ENCODE data around the gene FOXE3.
"Not testable (repeated sequence)": the region's sequence is repeated elsewhere in the genome, so short reads cannot be mapped to it uniquely, and the experiment has no call there.

Gene FOXE3

DNA sequence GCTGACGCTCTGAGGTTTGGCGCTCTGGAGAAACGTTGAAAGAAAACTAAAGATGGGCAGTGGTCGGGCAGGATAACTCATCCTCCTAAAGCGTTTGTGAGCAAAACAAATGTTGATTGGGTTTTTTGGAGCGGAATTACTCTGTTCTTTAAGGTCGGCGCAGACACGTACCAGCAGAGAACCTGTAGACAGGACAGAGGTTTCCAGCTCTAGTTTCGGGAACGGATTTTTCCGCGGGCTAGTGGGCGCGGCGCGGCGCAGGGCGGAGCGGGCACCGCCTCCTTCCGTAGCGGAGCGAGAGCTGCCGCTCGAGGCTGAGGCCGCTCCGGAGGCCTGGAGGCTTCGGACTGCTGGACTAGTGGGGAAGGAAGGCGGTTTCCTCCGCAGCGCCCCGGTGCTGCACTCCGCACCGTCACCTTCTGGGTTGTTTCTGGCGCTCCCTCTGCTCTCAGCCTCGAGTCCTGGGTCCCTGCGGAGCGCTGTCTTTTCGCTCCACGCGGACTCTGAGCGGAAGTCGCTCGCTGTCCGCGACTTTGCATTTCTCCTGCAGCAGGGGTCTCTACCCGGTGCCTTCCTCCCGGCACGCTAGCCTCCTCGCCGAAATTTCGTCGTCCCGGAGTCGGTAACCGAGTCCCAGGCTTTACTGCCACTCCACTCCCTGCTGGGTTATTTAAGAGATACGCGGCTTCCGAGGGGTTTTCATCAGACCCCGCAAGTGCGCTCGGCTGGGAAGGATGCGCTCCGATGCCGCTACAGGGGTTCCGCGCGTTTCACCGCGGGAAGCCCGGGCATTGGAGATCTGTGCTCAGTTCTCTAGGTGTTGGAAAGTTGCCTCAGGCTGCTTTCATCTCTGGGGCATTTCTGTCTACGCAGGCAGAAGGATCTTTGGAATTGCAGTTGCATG lies 28.7 kb downstream of the FOXE3 start:
- in situ Hi-C loops (cut with HindIII; ENCODE audit: low sequenced_read_pairs), result no loop called here

DNA sequence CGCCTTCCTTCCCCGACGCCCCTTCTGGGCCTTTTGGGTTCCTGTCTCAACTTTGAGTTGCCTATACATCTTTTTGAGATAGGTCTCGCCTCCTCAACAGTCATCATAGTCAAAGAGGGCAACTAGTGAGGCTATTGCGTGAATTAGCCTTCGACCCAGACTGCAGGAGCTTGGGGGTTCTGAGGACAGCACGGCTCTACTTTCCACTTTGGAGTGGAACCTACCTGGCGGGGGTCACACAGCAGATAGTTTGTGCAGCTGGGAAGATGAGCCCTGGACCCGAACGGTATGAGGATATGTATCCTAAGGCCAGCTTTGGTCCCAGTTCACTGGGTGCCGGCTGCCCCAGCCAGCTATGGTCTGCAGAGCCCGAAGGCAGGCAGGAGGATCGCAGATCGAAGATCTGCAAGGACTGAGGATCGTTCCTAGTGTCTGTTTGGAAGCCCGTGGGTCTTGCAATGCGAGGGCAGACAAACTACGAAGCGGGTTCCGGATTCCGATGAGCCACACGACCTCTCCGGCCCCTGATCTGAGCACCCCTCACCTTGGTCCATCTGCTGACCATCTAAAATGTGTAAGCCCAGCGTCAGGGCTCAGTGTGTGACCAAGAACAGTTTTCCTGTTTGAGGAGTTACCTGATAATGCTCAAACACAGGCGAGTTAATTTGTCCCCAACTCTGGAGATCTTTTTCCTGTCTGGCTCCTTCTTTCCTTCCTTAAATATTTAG lies 29.9 kb downstream of the FOXE3 start:
- in situ Hi-C loops (cut with HindIII; ENCODE audit: low sequenced_read_pairs), result no loop called here

DNA sequence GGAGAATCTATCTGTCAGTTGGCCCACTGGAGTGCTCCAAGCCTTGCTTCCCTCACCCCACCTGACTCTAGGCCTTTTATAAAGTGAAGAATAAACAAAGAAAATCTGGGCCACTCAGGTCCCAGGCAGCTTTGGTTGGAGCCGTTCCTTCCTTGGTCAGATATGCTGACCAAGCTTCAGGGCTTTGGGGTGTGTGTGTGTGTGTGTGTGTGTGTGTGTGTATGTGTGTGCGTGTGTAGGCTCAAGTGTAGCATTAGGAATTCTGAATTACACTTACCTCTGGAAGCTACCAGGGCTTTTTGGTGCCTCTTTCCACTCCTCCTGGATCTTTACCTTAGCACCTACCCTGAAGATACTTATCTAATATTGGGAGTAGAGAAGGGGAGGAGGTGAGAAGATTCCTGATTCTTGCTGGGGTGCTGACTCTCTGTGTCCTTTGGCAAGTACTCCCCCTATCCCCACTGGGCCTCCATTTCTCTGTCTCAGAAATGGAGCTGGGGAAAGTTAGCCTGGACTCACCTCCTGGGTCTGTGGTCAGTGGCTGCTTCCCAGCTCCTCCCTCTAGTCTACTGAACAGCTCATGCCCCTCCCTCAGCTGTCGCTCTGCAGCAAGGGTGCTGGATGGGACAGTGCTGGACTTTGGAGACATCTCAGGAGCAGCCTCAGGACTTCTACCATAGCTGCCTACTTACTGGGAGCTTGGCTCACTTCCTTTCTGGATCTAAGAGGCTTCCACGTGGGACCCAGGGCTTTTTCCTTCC lies 32.6 kb downstream of the FOXE3 start:
- in situ Hi-C loops (cut with HindIII; ENCODE audit: low sequenced_read_pairs), result no loop called here

DNA sequence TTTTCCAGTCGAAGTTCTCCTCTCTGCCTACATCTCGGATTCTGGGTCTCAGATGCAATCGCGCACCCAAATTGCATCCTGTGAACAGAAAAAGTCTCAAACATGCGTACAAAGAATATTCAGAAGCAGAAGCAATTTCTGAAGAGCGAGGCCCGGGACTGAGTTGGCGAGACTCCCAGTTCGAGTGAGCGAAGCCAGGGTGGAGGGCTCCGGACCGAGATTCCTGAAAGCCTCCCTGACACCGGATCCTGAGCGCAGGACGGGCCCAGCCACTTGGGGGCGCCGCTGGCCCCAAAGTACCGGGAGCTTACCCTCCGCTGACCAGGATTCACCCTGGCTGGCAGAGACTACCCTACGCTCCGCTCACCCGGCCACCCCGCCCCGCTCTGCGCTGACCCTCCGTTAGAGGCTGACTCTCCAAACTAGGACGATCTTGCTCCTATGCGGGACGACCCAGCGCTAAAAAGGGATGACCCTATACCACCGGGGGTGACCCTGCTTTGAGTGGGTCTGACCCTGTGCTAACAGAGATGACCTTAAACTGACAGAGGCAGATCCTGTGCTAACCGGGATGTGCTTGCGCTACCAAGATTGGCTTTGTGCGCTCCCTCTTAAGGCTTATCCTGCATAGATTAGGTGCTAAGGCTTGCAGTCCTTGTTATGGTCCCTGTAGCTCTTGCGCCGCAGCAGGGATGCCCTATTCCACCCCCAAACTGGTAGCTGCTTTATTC lies 33.9 kb downstream of the FOXE3 start:
- in situ Hi-C loops (cut with HindIII; ENCODE audit: low sequenced_read_pairs), result no loop called here

DNA sequence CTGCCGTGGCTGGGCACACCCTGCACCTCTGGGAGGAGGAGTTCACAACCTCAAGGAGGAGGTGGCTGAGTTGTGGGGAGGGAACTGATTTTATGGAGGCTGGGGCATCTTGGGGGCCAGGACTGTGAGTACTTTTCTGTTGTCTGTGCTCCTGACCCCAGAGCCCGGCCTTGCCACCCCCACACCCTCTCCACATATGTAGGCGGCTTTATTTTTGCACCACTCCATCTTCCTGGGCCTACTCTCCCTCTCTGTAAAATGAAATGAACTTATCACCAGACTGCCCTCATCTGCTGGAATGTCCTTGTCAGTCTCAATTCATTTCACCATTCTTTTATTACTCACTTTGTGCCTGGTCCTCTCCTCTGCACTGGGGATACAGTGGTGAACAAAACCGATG lies 34.5 kb downstream of the FOXE3 start:
- in situ Hi-C loops (cut with HindIII; ENCODE audit: low sequenced_read_pairs), result no loop called here

DNA sequence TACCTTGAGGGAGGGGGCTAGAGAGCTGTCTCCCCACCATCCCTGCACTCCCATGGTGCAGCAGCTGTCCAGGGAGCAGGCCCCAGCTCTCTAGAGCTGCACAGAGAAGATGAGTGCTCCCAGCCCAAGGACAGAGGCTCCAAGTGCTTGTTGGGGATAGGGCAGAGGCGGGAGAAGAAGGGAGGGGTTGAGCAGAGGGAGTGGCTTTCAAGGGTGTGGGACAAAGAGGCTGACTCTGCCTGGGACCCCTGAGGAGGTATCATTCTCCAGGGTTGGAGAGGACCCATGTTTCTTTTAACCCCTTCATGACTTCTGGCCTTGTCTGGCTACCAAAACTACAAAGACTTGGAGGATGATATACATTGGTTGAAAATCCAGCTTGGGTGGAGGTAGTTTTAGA lies 36.3 kb downstream of the FOXE3 start:
- in situ Hi-C loops (cut with HindIII; ENCODE audit: low sequenced_read_pairs), result no loop called here

DNA sequence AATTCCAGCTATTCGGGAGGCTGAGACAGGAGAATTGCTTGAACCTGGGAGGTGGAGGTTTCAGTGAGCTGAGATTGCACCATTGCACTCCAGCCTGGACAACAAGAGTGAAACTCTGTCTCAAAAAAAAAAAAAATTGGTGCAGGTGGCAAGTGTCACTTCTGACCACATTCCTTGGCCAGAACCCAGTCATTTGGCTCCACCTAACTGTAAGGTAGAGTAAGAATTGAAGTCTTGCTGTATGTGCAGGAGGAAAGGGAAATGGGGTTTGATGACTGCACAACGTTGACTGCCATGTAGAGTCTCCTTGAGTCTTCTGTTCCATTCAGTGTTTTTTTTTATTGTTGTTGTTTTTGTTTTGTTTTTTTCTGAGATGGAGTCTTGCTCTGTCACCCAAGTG lies 37.8 kb downstream of the FOXE3 start:
- in situ Hi-C loops (cut with HindIII; ENCODE audit: low sequenced_read_pairs), result not testable (repeated sequence)

DNA sequence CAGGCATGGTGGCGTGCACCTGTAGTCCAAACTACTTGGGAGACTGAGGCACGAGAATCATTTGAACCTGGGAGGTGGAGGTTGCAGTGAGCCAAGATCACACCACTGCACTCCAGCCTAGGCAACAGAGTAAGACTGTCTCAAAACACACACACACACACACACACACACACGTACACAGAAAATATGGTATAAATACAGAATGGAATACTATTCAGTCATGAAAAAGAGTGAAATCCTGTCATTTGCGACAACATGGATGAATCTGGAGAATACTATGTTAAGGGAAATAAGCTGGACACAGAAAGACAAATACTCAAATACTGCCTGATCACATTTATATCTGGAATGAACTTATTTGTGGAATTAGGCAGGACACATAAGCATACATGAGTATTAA lies 40.2 kb downstream of the FOXE3 start:
- in situ Hi-C loops (cut with HindIII; ENCODE audit: low sequenced_read_pairs), result no loop called here

DNA sequence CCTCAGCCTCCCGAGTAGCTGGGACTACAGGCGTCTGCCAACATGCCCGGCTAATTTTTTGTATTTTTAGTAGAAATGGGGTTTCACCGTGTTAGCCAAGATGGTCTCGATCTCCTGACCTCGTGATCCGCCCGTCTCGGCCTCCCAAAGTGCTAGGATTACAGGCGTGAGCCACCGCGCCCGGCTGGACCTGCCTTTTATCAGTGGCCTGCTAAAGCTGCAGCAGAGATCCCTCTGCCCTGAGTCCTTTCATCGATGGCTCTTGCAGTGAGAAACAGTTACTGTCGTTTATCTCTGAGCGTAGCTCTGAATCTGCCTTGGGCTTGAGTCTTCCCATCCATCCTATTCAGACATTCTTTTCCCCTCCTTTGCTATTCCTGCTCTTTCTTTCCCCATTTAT lies 41.5 kb downstream of the FOXE3 start:
- in situ Hi-C loops (cut with HindIII; ENCODE audit: low sequenced_read_pairs), result not testable (repeated sequence)

DNA sequence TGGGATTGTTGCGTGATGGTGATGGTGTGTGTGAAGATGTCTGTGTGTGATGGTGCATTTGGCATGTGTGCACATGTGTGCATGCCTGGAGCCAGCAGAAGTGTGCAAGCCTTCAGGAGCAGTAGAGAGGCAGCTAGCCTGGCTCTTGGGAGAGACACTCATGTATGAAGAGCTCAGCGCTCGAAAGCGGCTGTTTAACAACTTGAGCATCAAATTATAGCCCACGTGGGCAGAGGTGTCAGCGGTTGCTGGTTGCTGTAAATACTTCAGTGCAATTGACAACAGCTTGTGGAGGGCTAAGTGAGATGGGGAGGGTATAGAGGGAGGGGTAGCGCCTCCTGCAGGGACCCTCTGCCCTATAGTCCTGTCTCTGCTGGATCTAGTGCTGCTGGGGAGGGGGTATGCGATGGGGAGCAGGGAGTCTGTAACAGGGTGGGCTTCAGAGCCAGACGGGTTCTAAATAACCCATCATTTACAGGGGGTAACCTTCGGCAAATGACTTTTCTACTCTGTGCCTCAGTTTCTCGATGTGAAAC lies 43.2 kb downstream of the FOXE3 start:
- in situ Hi-C loops (cut with HindIII; ENCODE audit: low sequenced_read_pairs), result no loop called here

DNA sequence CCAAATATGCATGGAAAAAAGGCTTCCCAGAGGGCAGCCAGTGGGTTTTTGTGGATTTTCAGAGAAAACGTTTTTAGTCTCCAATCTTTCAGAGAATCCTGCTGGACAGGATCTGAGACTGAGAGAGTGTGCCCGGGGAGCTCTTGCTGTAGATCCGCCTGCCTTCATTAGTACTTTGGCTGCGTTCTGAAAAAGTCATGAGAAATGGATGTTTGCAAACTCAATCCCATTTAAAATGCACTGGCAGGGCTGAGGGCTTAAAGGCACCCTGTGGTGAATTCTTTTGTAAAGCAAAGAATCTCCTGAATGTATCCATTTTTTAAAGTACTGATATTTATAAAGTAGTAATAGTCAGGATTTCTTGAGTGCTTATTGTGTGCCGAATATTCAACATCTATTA lies 44.0 kb downstream of the FOXE3 start:
- in situ Hi-C loops (cut with HindIII; ENCODE audit: low sequenced_read_pairs), result no loop called here

DNA sequence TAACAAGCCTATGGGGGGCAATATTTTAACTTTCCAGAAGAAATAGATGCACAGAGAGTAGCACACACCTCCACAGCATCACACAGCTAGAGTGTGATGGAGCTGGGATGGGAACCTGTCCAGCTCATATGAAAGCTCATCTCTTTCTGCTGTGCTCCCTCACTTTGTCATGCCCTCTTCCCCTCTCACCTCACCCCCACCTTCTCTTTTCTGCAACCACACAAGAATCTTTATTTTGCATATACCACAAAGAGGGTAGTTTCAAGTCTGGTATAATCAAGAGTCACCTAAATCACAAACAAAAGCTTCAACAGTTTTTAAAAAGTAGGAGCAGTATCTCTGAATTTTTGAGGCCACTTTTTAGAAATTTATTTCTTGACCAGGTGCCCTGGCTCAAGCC lies 44.4 kb downstream of the FOXE3 start:
- in situ Hi-C loops (cut with HindIII; ENCODE audit: low sequenced_read_pairs), result no loop called here

DNA sequence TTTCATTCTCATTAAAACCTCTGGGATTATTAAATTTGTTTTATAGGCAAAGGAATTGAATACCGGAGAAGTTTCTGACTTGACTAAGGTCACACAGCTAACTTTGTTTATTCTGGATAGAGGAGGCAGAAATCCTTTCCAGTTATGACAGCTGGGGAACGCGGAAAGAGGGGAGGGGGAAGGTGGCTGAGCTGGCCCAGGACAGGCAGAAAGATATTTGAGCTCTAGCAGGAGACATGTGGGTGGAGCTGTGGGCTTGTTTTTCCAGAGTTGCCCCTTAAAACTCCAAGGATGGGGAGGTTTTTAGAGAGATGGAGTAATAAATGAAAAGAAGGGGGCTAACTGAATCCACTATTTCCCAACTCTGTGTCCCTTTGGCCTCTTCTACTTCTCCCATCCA lies 49.5 kb downstream of the FOXE3 start:
- in situ Hi-C loops (cut with HindIII; ENCODE audit: low sequenced_read_pairs), result no loop called here

Measured in DLD1 (cell line).